Fibroblast of upper back skin (primary cell): Measurements from ENCODE around the gene M6PR.

Experiments
- DNase-seq: peaks from one replicate; pipeline ENCODE4 v3.0.0-alpha.2; 2013

Gene M6PR

GRCh38 chr12:8949342-8950220 is at the start of gene M6PR:
TSS of gene M6PR (minus strand) at chr12:8949645. CDS start at chr12:8946404, 3,241 bp downstream.
- DNase-seq = peak; percentile 93

DNA sequence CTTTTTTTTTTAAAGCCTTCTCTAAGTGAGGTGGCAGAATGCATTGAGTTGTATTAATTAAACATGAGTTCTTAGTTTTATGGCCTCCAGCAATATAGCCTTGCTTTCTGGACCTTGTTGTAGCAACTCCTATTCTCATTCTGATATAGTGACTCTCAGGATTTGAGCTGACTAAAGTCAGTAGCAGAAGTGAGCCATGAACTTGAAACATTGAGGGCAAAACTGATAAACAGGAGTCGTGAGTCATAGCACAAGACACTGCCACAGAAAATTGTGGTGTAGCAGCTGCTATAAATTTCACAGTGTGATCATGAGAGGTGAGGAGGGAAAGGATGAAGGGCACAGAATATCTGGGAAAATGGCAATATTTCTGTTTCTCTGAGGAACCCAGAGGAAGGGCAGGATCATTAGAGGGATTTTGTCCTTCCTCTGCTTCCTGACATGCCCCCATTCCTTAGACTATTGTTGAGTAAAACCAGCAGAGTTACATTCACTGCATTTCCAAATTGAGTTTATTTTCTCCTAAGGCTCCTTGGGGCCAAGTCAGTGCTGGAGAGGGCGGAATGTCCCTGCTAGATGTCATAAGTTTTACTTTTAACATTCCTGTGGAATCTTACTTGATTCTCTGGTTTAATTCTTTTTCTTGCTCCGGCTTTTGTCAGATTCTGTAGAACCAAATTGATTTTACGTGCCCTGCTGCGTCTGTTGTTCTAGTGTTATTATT is 47.4 kb upstream of the M6PR start:
- DNase-seq = peak; percentile 7

DNA sequence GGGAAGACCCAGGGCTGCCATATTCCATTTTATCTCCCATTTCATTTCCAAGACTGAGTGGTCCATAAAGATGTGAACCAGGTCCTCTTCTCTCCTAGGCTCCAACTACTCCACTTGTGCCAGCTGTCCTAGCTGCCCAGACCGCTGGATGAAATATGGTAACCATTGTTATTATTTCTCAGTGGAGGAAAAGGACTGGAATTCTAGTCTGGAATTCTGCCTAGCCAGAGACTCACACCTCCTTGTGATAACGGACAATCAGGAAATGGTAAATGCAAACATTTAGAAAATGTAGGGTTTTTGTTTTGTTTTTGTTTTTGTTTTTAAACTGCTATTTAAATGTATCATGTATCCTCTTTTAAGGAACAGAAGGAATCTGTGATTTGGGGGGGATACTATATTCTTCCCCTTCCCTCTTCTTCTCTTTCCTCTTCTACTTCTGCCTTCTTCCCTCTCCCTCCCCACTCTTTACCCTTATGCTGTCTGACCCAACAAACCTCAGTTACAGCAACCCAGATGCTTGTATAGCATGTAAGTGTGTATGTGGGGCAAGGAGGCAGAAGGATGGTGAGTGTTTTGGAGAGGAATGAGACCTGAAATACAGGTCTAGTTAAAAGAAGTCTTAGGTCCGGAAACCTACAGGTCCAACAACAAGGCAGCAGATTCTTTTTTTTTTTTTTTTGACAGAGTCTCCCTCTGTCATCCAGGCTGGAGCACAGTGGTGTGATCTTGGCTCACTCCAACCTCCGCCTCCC is 45.8 kb upstream of the M6PR start:
- no peak for DNase-seq

DNA sequence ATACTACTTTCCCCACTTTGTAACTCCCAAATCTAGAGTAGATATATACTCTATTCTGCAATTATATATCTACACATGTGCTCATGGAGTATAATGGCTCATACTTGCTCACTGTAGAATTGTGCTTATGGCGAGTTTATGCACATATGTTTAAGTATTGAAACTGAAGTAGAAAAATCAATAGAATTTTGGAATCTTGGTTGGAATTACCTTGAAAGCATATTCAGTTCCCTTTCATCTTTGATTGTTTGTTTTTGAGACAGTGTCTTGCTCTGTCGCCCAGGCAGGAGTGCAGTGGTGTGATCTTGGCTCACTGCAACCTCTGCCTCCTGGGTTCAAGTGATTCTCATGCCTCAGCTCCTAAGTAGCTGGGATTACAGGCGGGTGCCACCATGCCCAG is 44.4 kb upstream of the M6PR start:
- no peak for DNase-seq

- no peak for DNase-seq
Measured at GRCh38 chr12:8991371-8992345, 42.2 kb upstream of the M6PR start.

- no peak for DNase-seq
Measured at GRCh38 chr12:8989413-8989812, 40.0 kb upstream of the M6PR start, which contains the start of gene KLRG1. TSS of gene KLRG1 (plus strand) at chr12:8989546. CDS start at chr12:8989636, 90 bp downstream.

DNA sequence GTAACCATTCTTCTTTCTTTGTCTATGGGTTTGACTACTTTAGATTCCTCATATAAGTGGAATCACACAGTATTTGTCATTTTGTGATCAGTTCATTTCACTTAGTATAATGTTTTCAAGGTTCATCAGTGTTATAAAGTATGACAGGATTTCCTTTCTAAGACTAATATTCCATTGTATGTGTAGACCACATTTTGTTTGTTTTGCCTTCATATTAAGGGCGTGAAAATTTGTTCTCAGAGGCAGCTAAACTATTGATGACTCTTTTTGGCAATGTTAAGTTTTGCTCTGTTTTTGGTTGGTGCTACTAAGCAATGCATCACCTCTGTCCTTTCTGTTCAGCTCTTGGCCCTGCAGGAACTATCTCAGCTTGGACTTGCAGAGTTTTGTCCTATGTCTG is 38.2 kb upstream of the M6PR start:
- DNase-seq = no peak

GRCh38 chr12:8987163-8987562 is 37.7 kb upstream of the M6PR start:
- no peak for DNase-seq

- no peak for DNase-seq
Measured at GRCh38 chr12:8985213-8985754, 35.8 kb upstream of the M6PR start.

DNA sequence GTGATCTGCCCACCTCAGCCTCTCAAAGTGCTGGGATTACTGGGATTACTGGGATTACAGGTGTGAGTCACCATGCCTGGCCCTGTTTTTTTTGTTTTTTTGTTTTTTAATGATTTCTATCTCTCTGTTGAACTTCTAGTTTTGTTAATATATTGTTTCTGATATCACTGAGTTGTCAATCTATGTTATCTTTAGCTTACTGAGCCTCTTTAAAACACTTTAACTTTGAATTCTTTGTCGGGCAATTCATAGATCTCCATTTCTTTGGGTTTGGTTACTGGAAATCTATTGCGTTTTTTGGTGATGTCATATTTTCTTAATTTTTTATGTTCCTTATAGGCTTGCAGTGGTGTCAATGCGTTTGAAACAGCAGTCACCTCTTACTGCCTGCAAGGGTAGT is 30.7 kb upstream of the M6PR start:
- no peak for DNase-seq

DNA sequence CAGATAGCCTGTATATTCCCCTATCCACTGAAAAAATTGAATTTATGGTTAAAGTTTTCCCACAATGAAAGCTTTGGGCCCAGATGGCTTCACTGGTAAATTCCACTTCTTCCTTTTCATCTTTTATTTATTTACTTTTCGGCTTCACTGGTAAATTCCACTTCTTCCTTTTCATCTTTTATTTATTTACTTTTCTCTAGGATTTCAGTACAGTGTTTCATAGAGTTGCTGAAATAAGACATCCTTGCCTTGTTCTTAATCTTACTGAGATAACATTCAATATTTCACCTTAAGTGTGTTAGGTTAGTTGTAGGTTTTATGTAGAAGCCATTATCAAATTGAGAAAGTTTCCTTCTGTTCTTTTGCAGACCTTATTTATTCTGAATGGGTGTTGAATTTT is 21.0 kb upstream of the M6PR start:
- DNase-seq = no peak

DNA sequence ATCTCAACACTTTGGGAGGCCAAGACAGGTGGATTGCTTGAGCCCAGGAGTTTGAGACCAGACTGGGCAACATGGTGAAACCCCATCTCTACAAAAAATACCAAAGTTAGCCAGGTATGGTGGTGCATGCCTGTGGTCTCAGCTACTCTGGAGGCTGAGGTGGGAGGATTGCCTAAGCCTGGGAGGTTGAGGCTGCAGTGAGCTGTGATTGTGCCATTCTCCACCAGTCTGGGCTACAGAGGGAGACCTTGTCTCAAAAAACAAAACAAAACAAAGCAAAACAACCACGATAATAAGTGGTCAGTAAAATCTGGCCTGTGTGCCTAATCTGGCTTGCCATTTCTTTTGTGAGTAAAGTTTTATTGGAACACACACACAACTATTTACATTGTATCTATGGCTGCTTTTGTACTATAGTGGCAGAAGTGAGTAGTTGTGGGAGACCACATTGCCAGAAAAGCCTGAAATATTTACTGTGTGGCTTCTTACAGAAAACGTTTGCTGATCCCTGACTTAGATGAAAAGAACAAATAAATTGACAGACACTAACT is 20.5 kb upstream of the M6PR start:
- DNase-seq = no peak

DNA sequence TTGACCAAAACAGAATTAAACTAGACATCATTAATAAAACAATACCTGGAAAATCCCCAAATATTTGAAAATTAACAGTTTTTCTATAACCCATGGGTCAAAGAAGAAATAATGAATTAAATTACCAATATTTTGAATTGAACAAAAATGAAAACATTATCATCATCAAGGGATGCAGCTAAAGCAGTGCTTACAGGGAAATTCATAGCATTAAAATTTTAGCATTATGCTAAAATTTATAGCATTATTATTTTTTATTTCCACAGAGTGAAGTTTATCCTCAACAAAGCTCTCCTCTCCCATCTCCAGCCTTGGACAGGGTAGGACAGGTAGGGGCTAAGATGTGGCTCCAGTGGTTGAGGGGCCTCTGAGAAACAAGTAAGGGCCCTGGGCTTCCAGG is 19.3 kb upstream of the M6PR start:
- no peak for DNase-seq

DNA sequence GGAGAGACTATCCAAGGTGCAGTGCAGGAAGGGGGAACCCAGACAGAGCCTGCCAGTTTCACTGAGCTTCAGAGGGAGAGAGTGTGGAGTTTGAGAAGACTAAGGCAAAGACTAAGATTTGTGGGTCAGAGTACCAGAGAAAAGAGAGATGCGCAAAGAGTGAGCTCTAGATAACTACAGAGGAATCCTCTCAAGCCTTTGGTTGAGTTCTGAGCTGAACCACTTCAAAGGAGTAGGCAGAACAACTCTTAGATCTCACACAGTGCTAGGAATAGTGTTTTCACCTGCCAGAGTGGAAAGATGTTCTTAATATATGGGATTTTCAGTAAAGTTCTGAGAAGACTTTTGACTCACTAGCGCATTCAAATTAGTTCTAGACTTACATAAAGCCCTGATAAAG is 10.7 kb upstream of the M6PR start:
- DNase-seq = no peak

DNA sequence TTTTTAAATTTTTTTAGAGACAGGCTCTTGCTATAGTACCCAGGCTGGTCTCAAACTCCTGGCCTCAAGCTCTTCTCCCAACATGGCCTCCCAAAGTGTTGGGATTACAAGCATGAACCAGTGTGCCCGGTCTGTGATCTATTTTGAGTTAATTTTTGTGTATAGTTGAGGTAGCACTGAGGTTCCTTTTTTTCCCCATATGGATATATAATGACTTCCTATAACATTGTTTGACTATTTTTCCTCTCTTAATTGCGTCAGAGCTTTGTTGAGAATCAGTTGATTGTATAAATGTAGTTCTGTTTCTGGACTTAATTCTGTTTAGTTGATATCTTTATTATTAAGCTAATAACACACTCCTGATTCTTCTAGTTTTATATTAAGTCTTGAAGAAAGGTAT is 8.6 kb upstream of the M6PR start:
- no peak for DNase-seq

GRCh38 chr12:8957561-8957960 is 8.1 kb upstream of the M6PR start:
- no peak for DNase-seq

- no peak for DNase-seq
Measured at GRCh38 chr12:8956772-8957171, 7.3 kb upstream of the M6PR start.

GRCh38 chr12:8956073-8956472 is 6.6 kb upstream of the M6PR start:
- DNase-seq = no peak

DNA sequence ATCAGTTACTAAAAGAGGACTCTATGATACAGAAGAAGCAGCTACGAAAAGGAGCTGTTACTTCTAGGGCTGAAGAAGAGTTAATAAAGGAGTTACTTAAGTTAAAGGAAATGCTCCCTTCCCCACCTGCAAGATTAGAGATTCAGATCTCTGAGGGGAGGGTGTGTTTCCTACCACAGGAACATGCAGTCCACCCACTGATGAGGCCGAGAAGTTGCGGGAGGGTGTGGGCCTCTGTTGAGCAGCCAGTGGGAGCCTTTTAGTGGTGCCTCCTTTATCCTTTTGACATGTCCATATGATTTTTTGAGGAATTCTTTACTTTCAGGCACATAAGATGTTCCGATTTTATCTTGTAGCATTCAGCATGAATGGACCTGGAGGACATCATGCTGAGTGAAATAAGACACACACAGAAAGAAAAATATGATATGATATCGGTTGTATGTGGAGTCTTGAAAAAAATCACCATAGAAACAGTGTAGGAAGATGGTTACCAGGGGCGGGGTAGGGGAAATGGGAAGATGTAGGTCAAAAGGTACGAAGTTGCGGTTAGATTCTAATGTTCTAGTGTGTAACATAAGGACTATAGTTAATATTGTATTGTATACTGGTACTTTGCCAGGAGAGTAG is 4.4 kb upstream of the M6PR start:
- DNase-seq = no peak

- DNase-seq = no peak
Measured at GRCh38 chr12:8951744-8952143, 2.3 kb upstream of the M6PR start.
